ENCODE measurements around the gene PPP6R2.

Gene PPP6R2

GRCh38 chr22:50464451-50464850 lies 121.3 kb downstream of the PPP6R2 start:
- no peak for TF ChIP-seq CTCF (conservative IDR thresholded peaks at IDR 0.05; ENCODE audit: low read length)
- no peak for TF ChIP-seq EZH2phosphoT487 (IDR thresholded peaks at IDR 0.05; ENCODE audit: borderline replicate concordance)
- Histone ChIP-seq H3K9ac (ENCODE audit: low read depth, low read length, poor library complexity, severe bottlenecking) (no peak overlapping the region), H3K4me1 (ENCODE audit: insufficient read depth, low read length, poor library complexity, severe bottlenecking) (peaks cover 26% of the 10 kb centered on the region), H3K4me3 (ENCODE audit: low read length, poor library complexity, severe bottlenecking) (no peak overlapping the region), H3K9me3 (ENCODE audit: insufficient read depth, low read depth, low read length) (no peaks in the 10 kb centered on the region), H3K79me2 (ENCODE audit: insufficient read depth, low read length) (peaks cover 50% of the 10 kb centered on the region), H3K4me2 (ENCODE audit: low read depth, low read length, poor library complexity, severe bottlenecking) (no peak overlapping the region), H3K36me3 (ENCODE audit: insufficient read depth, low read length) (peaks cover 80% of the 10 kb centered on the region; the same call in 1 of the 2 replicates), H3F3A (ENCODE audit: low read depth) (peaks cover 3% of the 10 kb centered on the region; the same call in 1 of the 2 replicates), H3K27me3 (ENCODE audit: insufficient read depth, low read length, poor library complexity, severe bottlenecking) (no peaks in the 10 kb centered on the region), H4K20me1 (ENCODE audit: insufficient read depth, low read length, poor library complexity, severe bottlenecking) (peaks cover 20% of the 10 kb centered on the region), H3K9me2 (replicated peaks; ENCODE audit: low read depth, low read length) (no peaks in the 10 kb centered on the region), H2AFZ (ENCODE audit: low read length) (no peak overlapping the region)

GRCh38 chr22:50465066-50465930 lies 122.2 kb downstream of the PPP6R2 start:
- peaks cover 6% of the 10 kb centered on the region; the same call in 1 of the 2 replicates for H3F3A ChIP-seq (ENCODE audit: low read depth)
- H3K4me1 ChIP-seq (ENCODE audit: insufficient read depth, low read length, poor library complexity, severe bottlenecking), result peaks cover 28% of the 10 kb centered on the region
- H3K36me3 ChIP-seq (ENCODE audit: insufficient read depth, low read length), result peaks cover 72% of the 10 kb centered on the region; the same call in 1 of the 2 replicates
- TF ChIP-seq EZH2phosphoT487 (IDR thresholded peaks at IDR 0.05; ENCODE audit: borderline replicate concordance) (no peak), CTCF (conservative IDR thresholded peaks at IDR 0.05; ENCODE audit: low read length) (no peak)
- H3K9me3 ChIP-seq (ENCODE audit: insufficient read depth, low read depth, low read length), result no peaks in the 10 kb centered on the region
- no peaks in the 10 kb centered on the region for H3K9me2 ChIP-seq (replicated peaks; ENCODE audit: low read depth, low read length)
- no peak overlapping the region for H3K4me3 ChIP-seq (ENCODE audit: low read length, poor library complexity, severe bottlenecking)
- peaks cover 50% of the 10 kb centered on the region for H3K79me2 ChIP-seq (ENCODE audit: insufficient read depth, low read length)
- peaks cover 20% of the 10 kb centered on the region for H4K20me1 ChIP-seq (ENCODE audit: insufficient read depth, low read length, poor library complexity, severe bottlenecking)
- no peak overlapping the region for H2AFZ ChIP-seq (ENCODE audit: low read length)
- no peak overlapping the region for H3K4me2 ChIP-seq (ENCODE audit: low read depth, low read length, poor library complexity, severe bottlenecking)
- H3K27me3 ChIP-seq (ENCODE audit: insufficient read depth, low read length, poor library complexity, severe bottlenecking), result no peaks in the 10 kb centered on the region
- no peak overlapping the region for H3K9ac ChIP-seq (ENCODE audit: low read depth, low read length, poor library complexity, severe bottlenecking)

- Histone ChIP-seq H2AFZ (ENCODE audit: low read length) (no peak overlapping the region), H3F3A (ENCODE audit: low read depth) (peaks cover 10% of the 10 kb centered on the region; the same call in 1 of the 2 replicates), H3K4me2 (ENCODE audit: low read depth, low read length, poor library complexity, severe bottlenecking) (no peak overlapping the region), H3K4me1 (ENCODE audit: insufficient read depth, low read length, poor library complexity, severe bottlenecking) (peaks cover 49% of the 10 kb centered on the region), H4K20me1 (ENCODE audit: insufficient read depth, low read length, poor library complexity, severe bottlenecking) (peaks cover 22% of the 10 kb centered on the region), H3K9me3 (ENCODE audit: insufficient read depth, low read depth, low read length) (no peaks in the 10 kb centered on the region), H3K9ac (ENCODE audit: low read depth, low read length, poor library complexity, severe bottlenecking) (no peak overlapping the region), H3K36me3 (ENCODE audit: insufficient read depth, low read length) (peaks cover 51% of the 10 kb centered on the region; the same call in 1 of the 2 replicates), H3K27me3 (ENCODE audit: insufficient read depth, low read length, poor library complexity, severe bottlenecking) (no peaks in the 10 kb centered on the region), H3K4me3 (ENCODE audit: low read length, poor library complexity, severe bottlenecking) (no peak overlapping the region), H3K9me2 (replicated peaks; ENCODE audit: low read depth, low read length) (no peaks in the 10 kb centered on the region), H3K79me2 (ENCODE audit: insufficient read depth, low read length) (peaks cover 71% of the 10 kb centered on the region)
- no peak for TF ChIP-seq EZH2phosphoT487 (IDR thresholded peaks at IDR 0.05; ENCODE audit: borderline replicate concordance)
- TF ChIP-seq CTCF (conservative IDR thresholded peaks at IDR 0.05; ENCODE audit: low read length), result no peak
These were observed 124.2 kb downstream of the PPP6R2 start for GRCh38 chr22:50467341-50467740.

Measured in Loucy (cell line).